IMR-90 (cell line): ENCODE measurements around the gene DOCK9. TPM values are rescaled to one million over a fixed set of nuclear protein-coding genes. Genes with fewer than 3 reads are reported as not detected.

Experiments
- ATAC-seq: fragments of 200-7000 bp; cut with Tn5 transposase; 2 replicates; pipeline ENCODE4 v1.9.1; 2020; ENCODE audit warnings: low read depth, mild to moderate bottlenecking, moderate library complexity
- BruUV-seq: library from RNA; stranded (reverse); fragments of 400-500 nt; replicated peaks from 2 replicates; lab custom pipeline; 2021; lab: Mats Ljungman, UMichigan
- CTCF ChIA-PET: fragments of 300-600 bp; formaldehyde crosslinking; extraction: SDS; loops from one replicate; lab custom pipeline; 2021; ENCODE audit warnings: antibody characterized with exemption; lab: Yijun Ruan, JAX
- POLR2A ChIA-PET: fragments of 300-600 bp; sonication (Branson Sonifier 250); formaldehyde crosslinking; loops from one replicate; lab custom pipeline; 2022; ENCODE audit warnings: antibody characterized with exemption; ENCODE audit not compliant: unreplicated experiment; lab: Charles Lee
- DNase-seq: peaks from one replicate; pipeline ENCODE4 v3.0.0; 2013
- H2AFZ ChIP-seq: replicated peaks from 2 replicates; pipeline ENCODE3; 2013; ENCODE audit warnings: low read length, mild to moderate bottlenecking; ENCODE audit not compliant: poor library complexity
- H2AK5ac ChIP-seq: 2 replicates; pipeline ENCODE4 v1.6.1; 2013; ENCODE audit warnings: low read depth, low read length, inconsistent platforms
- H2AK9ac ChIP-seq: replicated peaks from 2 replicates; pipeline ENCODE3; 2013; ENCODE audit warnings: mild to moderate bottlenecking, low read depth, low read length, moderate library complexity; ENCODE audit not compliant: poor library complexity
- H2BK120ac ChIP-seq: 2 replicates; pipeline ENCODE4 v1.6.1; 2013; ENCODE audit warnings: low read depth, low read length, inconsistent platforms
- H2BK15ac ChIP-seq: 3 replicates; pipeline ENCODE4 v1.6.1; 2013; ENCODE audit warnings: low read depth, low read length, inconsistent platforms
- H2BK20ac ChIP-seq: 2 replicates; pipeline ENCODE4 v1.6.1; 2013; ENCODE audit warnings: low read depth, mild to moderate bottlenecking, inconsistent platforms, low read length, moderate library complexity
- H2BK5ac ChIP-seq: 2 replicates; pipeline ENCODE4 v1.6.1; 2013; ENCODE audit warnings: mild to moderate bottlenecking, low read depth, low read length, inconsistent platforms; ENCODE audit not compliant: poor library complexity, severe bottlenecking
- H3K14ac ChIP-seq: replicated peaks from 2 replicates; pipeline ENCODE4 v1.6.1; 2013; ENCODE audit warnings: low read depth, low read length, inconsistent platforms
- H3K18ac ChIP-seq: 2 replicates; pipeline ENCODE4 v1.6.1; 2013; ENCODE audit warnings: low read depth, low read length, control low read depth
- H3K23ac ChIP-seq: 2 replicates; pipeline ENCODE4 v1.6.1; 2013; ENCODE audit warnings: low read depth, low read length, inconsistent platforms
- H3K27ac ChIP-seq: 2 replicates; pipeline ENCODE4 v1.5.1; 2013; ENCODE audit warnings: mild to moderate bottlenecking, control low read depth, low read length; ENCODE audit not compliant: insufficient read depth
- H3K27me3 ChIP-seq: 2 replicates; pipeline ENCODE4 v1.6.1; 2013; ENCODE audit warnings: low read length; ENCODE audit not compliant: control insufficient read depth, insufficient read depth
- H3K36me3 ChIP-seq: 2 replicates; pipeline ENCODE4 v1.6.1; 2013; ENCODE audit warnings: low read length, mixed read lengths; ENCODE audit not compliant: control insufficient read depth, insufficient read depth
- H3K4ac ChIP-seq: 2 replicates; pipeline ENCODE4 v1.6.1; 2013; ENCODE audit warnings: low read depth, low read length, inconsistent platforms
- H3K4me1 ChIP-seq: 2 replicates; pipeline ENCODE4 v1.6.1; 2013; ENCODE audit warnings: low read length, mixed read lengths; ENCODE audit not compliant: control insufficient read depth, insufficient read depth
- H3K4me2 ChIP-seq: 2 replicates; pipeline ENCODE4 v1.6.1; 2013; ENCODE audit warnings: low read depth, mild to moderate bottlenecking, control low read depth, low read length, moderate library complexity
- H3K4me3 ChIP-seq: 2 replicates; pipeline ENCODE4 v1.5.1; 2013; ENCODE audit warnings: low read depth, mild to moderate bottlenecking, control low read depth, low read length, moderate library complexity; ENCODE audit not compliant: insufficient read depth
- H3K56ac ChIP-seq: 2 replicates; pipeline ENCODE4 v1.6.1; 2013; ENCODE audit warnings: low read length, inconsistent platforms; ENCODE audit not compliant: insufficient read depth; ENCODE audit errors: extremely low read depth
- H3K79me1 ChIP-seq, 2 experiments: 2 replicates each; pipeline ENCODE4 v1.6.1; 2013; ENCODE audit warnings: low read length in 2 of 2, inconsistent platforms in 1 of 2, low read depth in 1 of 2
- H3K9ac ChIP-seq: 2 replicates; pipeline ENCODE4 v1.6.1; 2013; ENCODE audit warnings: low read depth, low read length, control low read depth
- H3K9me1 ChIP-seq: 2 replicates; pipeline ENCODE4 v1.6.1; 2013; ENCODE audit warnings: low read length, inconsistent platforms; ENCODE audit not compliant: insufficient read depth
- H3K9me3 ChIP-seq: 2 replicates; pipeline ENCODE4 v1.6.1; 2013; ENCODE audit warnings: low read length; ENCODE audit not compliant: control insufficient read depth, insufficient read depth
- H4K20me1 ChIP-seq: 2 replicates; pipeline ENCODE4 v1.6.1; 2013; ENCODE audit warnings: low read length, inconsistent platforms; ENCODE audit not compliant: insufficient read depth
- H4K5ac ChIP-seq: 2 replicates; pipeline ENCODE4 v1.6.1; 2013; ENCODE audit warnings: mild to moderate bottlenecking, low read depth, low read length, control low read depth
- H4K8ac ChIP-seq, 2 experiments: 2 replicates each; pipeline ENCODE4 v1.6.1; 2013; ENCODE audit warnings: low read depth in 2 of 2, low read length in 2 of 2, control low read depth in 1 of 2, inconsistent platforms in 1 of 2
- H4K91ac ChIP-seq: 2 replicates; pipeline ENCODE4 v1.6.1; 2013; ENCODE audit warnings: low read depth, low read length, inconsistent platforms; ENCODE audit not compliant: insufficient read depth
- BHLHE40 ChIP-seq: fragments of 150-350 bp; IDR thresholded peaks from 2 replicates; pipeline ENCODE4 v1.6.1; 2016; ENCODE audit warnings: mild to moderate bottlenecking, low read depth, low read length
- RAD21 ChIP-seq: IDR thresholded peaks from 2 replicates; pipeline ENCODE4 v1.6.1; 2012; ENCODE audit warnings: low read length, improper control_type of control experiment
- RCOR1 ChIP-seq: IDR thresholded peaks from 2 replicates; pipeline ENCODE4 v1.6.1; 2012; ENCODE audit warnings: mild to moderate bottlenecking, low read length, improper control_type of control experiment; ENCODE audit not compliant: insufficient replicate concordance
- WGBS, 2 experiments: methylation state at CpG; one replicate each; pipeline versions ENCODE4 v1.1.5 to v1.1.7; 2013; ENCODE audit warnings: missing lambda C conversion rate in 2 of 2; ENCODE audit not compliant: insufficient read length in 1 of 2; ENCODE audit errors: extremely low coverage in 2 of 2; 5-methylcytosine and 5-hydroxymethylcytosine counted together
- dilution Hi-C: fragments of 300-500 bp; cut with HindIII; formaldehyde crosslinking; loops from one replicate; pipeline ENCODE4 v1.14.3; 2018; ENCODE audit warnings: low sequenced_read_pairs; ENCODE audit not compliant: unreplicated experiment
- in situ Hi-C: fragments of 300-500 bp; cut with MboI; formaldehyde crosslinking; loops from 3 replicates; pipeline ENCODE4 v1.14.3; 2019; ENCODE audit warnings: low sequenced_read_pairs, inconsistent platforms, mixed read lengths
- intact Hi-C: fragments of 100-400 bp; cut with micrococcal nuclease; formaldehyde crosslinking; loops from 2 replicates; pipeline ENCODE4 v1.10.0; 2022
- polyA plus RNA-seq, 3 experiments: library from polyadenylated mRNA; depleted of rRNA; stranded (reverse); fragments of >200 nt; gene quantifications; 2 replicates each; pipeline ENCODE4 v1.2.3, GENCODE V29; 2012; ENCODE audit warnings: low replicate concordance in 1 of 3
- total RNA-seq: library from RNA; depleted of rRNA; stranded (reverse); fragments of >200 nt; gene quantifications from 2 replicates; pipeline ENCODE4 v1.2.3, GENCODE V29; 2012

DOCK9 gene
- total and polyA plus RNA-seq, 2 of the 4 experiments (the other 2 are of a cell fraction), result 4.8 to 7.2 TPM

DNA sequence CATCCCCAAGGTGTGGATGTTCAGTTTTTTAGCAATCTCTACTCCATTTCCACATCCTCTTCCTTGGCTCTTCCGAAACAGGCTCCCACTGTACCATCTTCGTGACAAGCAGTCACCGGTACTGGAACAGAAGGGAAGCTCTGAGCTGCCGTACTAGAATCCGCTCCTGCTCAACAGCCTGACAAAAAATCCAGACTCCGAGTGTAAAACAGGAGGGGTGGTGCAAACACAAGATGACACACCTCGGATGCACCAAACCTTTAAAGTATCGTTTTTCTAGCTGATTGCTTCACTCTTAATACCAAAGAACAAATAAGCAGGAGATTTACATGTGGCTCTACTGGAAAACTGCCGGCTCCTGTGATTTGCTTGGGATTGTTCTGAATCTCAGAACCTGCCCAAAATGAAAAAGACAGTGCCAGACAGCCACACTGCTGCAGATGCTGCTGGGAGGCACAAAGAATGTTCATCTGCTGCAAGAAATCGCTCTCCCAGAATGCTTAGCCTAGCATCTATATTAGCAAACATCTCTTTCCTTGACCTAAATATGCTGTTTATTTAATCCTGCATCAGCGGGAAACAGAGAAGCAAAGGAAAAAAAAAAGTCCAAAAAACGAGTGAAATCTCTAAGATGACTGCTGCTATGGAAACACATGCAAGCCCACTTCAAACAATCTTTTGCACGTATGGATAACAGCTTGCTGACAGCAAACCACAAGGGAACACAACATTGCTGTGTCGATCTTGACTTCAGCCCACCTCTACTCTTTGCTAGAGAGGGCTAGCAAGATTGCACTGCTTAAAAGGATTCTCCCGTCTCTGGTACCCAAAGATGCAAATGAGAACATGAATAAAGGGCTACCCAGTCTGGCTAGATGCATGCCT lies 38.0 kb upstream of the DOCK9 start:
- Histone ChIP-seq H4K8ac (no peak overlapping the region), H3K27ac (no peak overlapping the region), H3K4ac (no peak overlapping the region), H3K14ac (peak overlapping the region; percentile 37; the same call in 1 of the 2 replicates), H3K18ac (no peak overlapping the region), H2BK15ac (no peak overlapping the region), H3K79me1 (peaks cover 0 to 14% of the 10 kb centered on the region in 2 experiments; a peak in 2 of 4 replicates), H2BK5ac (no peak overlapping the region), H4K91ac (no peak overlapping the region), H2BK120ac (no peak overlapping the region), H2AK9ac (no peak overlapping the region), H2BK20ac (no peak overlapping the region), H3K9me3 (peaks cover 2% of the 10 kb centered on the region; the same call in 1 of the 2 replicates), H3K4me2 (no peak overlapping the region), H3K4me1 (peaks cover 4% of the 10 kb centered on the region), H4K5ac (no peak overlapping the region), H3K23ac (peak overlapping the region; percentile 24; the same call in 1 of the 2 replicates), H3K4me3 (no peak overlapping the region), H2AK5ac (no peak overlapping the region), H3K56ac (no peak overlapping the region), H2AFZ (no peak overlapping the region), H4K20me1 (no peaks in the 10 kb centered on the region), H3K36me3 (no peaks in the 10 kb centered on the region), H3K9ac (no peak overlapping the region), H3K9me1 (peaks cover 7% of the 10 kb centered on the region; the same call in 1 of the 2 replicates), H3K27me3 (peaks cover 6% of the 10 kb centered on the region; the same call in 1 of the 2 replicates)
- intact Hi-C loops, result no loop called here
- DNase-seq, result no peak
- ChIA-PET POLR2A (no interaction called here), CTCF (interaction anchor here (0.7 kb wide), 2 partner anchors 17 to 64 kb away, joined by 3 to 4 read pairs; no protein-coding TSS in a partner anchor)
- no peak for TF ChIP-seq BHLHE40
- TF ChIP-seq RCOR1, result no peak
- no peak for TF ChIP-seq RAD21
- WGBS, 2 experiments, result 65% methylated on average over 7 of the region's 15 CpGs; no CpG with 5 or more reads in 1 of the 2 experiments
- no peak for ATAC-seq
- in situ Hi-C loops, result no loop called here
- BruUV-seq, result no TSS peak
- dilution Hi-C loops, result no loop called here
